ENCODE data around the gene MIAT. TPM values are rescaled to one million over a fixed set of nuclear protein-coding genes. Genes with fewer than 3 reads are reported as not detected.

MIAT gene
- total and polyA plus RNA-seq, 9 of the 15 experiments (the other 6 are each of a cell fraction or from before 2014, with no cell fraction given): 0.03 to 0.93 (median 0.34) TPM

DNA sequence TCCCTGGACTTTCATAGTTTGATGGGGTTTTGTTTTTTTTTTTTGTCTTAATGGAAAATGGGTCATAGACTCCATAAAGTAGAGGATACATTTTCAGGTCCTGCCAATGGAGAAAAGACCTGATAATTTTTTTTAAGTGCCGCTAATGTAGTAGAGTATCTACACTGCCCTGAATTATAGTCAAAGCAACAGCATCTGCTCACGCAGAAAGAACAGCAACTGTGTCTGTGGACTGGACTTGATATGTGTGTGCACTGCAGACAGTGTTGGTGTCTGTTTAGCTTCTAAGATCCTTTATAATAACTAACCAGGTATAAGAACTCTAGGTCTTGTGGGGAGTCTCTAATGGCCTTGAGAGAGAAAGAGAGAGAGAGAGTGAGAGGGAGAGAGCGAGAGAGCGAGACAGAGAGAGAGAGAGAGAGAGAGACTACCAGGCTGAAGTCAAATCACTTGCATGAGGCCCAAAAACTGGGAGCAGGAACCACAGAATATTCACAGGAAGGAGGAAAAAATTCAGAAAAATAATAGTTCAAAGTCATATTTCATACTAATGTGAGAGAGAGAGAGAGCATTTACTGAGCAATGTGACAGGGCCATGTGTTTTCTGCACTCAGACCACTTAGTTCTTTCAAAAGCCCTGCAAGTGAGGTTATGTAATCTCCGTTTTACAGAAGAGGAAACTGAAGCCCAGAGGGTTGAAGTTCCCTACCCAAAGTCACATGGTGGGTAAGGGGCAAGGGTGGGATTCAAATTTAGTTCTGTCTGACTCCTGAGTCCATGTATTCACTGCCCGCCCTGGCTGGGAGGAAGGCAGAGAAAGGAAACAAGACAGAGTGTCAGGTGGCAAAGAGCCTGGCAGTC lies 8.6 kb upstream of the MIAT start:
- in situ Hi-C loops (cut with MboI): no loop called here
- H3K4me2 ChIP-seq (ENCODE audit: insufficient read depth, low read length): no peak overlapping the region
- H3K4me3 ChIP-seq: no peak overlapping the region
- ChIA-PET POLR2A (no interaction called here), CTCF (ENCODE audit: low intra/inter-chr PET ratio) (no interaction called here)
- H3K9ac ChIP-seq (ENCODE audit: insufficient read depth in 1 of 2, low read depth in 2 of 2, low read length in 2 of 2): no peak overlapping the region
- no peak for DNase-seq (ENCODE audit: extremely low read depth in 1 of 4, low spot score in 3 of 4)
- no peak overlapping the region for H2AFZ ChIP-seq (ENCODE audit: low read depth, low read length)
- BruUV-seq (replicated peaks): no TSS peak
- H3K9me3 ChIP-seq (replicated peaks; ENCODE audit: control insufficient read depth, insufficient read depth, low read depth, low read length): no peaks in the 10 kb centered on the region
- peaks cover 12% of the 10 kb centered on the region for H3K79me2 ChIP-seq (ENCODE audit: control insufficient read depth, insufficient read depth, low read length)
- H4K20me1 ChIP-seq (replicated peaks; ENCODE audit: control insufficient read depth, insufficient read depth, low read length): no peaks in the 10 kb centered on the region
- 56% methylated on average over 4 of the region's 6 CpGs for WGBS (ENCODE audit: insufficient coverage, low coverage, missing lambda C conversion rate)
- no peaks in the 10 kb centered on the region for H3K9me1 ChIP-seq (ENCODE audit: control insufficient read depth, insufficient read depth, low read length)
- intact Hi-C loops (cut with micrococcal nuclease): no loop called here
- H3K27ac ChIP-seq (ENCODE audit: extremely low read depth, low read depth, low read length): no peak overlapping the region
- H3K4me1 ChIP-seq (replicated peaks in 1 of 2; ENCODE audit: control insufficient read depth in 2 of 2, insufficient read depth in 2 of 2, low read length in 2 of 2): peaks cover 8 to 20% of the 10 kb centered on the region in 2 experiments; a peak in 4 of 5 replicates
- no peak for ATAC-seq
- no peaks in the 10 kb centered on the region for H3K27me3 ChIP-seq (ENCODE audit: control insufficient read depth in 2 of 2, insufficient read depth in 2 of 2, low read length in 2 of 2)
- TF ChIP-seq RBM34 (IDR thresholded peaks at IDR 0.05; ENCODE audit: borderline replicate concordance, insufficient read depth, low read length): no peak
- TF ChIP-seq RBM22 (IDR thresholded peaks at IDR 0.05; ENCODE audit: low read depth, low read length, poor library complexity, severe bottlenecking): no peak
- no peak for TF ChIP-seq KDM2B (CRISPR knock-in tag; IDR thresholded peaks at IDR 0.05)
- TF ChIP-seq PTTG1 (tag; IDR thresholded peaks at IDR 0.05; ENCODE audit: low read depth): no peak
- TF ChIP-seq, protein P1, sequence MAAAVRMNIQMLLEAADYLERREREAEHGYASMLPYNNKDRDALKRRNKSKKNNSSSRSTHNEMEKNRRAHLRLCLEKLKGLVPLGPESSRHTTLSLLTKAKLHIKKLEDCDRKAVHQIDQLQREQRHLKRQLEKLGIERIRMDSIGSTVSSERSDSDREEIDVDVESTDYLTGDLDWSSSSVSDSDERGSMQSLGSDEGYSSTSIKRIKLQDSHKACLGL (CRISPR knock-in tag; IDR thresholded peaks at IDR 0.05; ENCODE audit: borderline replicate concordance, poor library complexity, severe bottlenecking): no peak
- TF ChIP-seq, protein P2, sequence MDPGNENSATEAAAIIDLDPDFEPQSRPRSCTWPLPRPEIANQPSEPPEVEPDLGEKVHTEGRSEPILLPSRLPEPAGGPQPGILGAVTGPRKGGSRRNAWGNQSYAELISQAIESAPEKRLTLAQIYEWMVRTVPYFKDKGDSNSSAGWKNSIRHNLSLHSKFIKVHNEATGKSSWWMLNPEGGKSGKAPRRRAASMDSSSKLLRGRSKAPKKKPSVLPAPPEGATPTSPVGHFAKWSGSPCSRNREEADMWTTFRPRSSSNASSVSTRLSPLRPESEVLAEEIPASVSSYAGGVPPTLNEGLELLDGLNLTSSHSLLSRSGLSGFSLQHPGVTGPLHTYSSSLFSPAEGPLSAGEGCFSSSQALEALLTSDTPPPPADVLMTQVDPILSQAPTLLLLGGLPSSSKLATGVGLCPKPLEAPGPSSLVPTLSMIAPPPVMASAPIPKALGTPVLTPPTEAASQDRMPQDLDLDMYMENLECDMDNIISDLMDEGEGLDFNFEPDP (CRISPR knock-in tag; IDR thresholded peaks at IDR 0.05): no peak
- TF ChIP-seq CAMTA2 (CRISPR knock-in tag; conservative IDR thresholded peaks at IDR 0.05): no peak
- H3K36me3 ChIP-seq (ENCODE audit: control insufficient read depth, insufficient read depth, low read length): no peaks in the 10 kb centered on the region
- no peak for FAIRE-seq
